ENCODE results near the gene EXOC2.

EXOC2 gene

DNA sequence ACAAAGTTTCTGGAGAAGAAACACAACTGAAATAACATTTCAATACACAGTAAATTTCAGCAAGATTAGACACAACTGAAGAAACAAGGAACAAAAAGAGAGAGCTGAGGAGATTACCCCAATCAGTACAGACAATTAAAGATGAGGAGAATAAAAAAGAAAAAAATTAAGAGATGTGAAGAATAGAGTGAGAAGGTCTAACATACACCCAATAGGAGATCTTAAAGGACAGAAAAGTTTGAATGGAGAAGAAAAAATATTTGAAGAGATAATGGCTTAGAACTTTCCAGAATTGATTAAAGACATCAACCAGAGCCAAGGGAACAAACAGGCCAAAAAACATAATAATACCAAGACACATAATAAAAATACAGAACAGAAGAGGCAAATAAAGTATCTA lies 152.4 kb downstream of the EXOC2 start:
- no peak for DNase-seq (ENCODE audit: low read depth, low spot score)

DNA sequence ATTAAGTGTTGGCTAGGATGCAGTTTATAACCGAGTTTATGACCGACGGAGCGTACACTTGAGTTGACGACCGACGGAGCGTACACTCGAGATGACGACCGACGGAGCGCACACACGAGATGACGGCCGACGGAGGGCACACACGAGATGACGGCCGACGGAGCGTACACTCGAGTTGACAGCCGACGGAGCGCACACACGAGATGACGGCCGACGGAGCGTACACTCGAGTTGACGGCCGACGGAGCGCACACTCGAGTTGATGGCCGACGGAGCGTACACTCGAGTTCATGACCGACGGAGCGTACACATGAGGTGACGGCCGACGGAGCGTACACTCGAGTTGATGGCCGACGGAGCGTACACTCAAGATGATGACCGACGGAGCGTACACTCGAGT lies 155.8 kb downstream of the EXOC2 start:
- DNase-seq (ENCODE audit: low read depth, low spot score), result no peak

DNA sequence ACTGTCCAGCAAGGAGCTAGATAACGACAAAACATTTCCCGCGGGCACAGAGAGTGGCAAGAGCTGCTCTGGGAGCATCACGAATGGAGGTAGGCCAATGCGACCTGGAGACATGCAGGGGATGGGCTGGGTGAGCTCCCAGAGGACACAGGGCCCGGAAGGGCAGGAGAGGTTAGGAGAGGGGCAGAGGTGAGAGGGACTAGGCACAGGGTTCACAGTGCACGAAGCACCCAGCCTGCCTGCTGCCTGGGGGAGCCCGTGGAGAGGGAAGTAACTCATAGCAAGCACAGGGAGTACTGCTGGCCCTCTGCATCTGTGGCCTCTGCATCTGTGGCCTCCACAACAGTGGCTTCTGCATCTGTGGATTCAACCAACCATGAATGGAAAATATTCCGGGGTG lies 162.5 kb downstream of the EXOC2 start:
- no peak for DNase-seq (ENCODE audit: low read depth, low spot score)

DNA sequence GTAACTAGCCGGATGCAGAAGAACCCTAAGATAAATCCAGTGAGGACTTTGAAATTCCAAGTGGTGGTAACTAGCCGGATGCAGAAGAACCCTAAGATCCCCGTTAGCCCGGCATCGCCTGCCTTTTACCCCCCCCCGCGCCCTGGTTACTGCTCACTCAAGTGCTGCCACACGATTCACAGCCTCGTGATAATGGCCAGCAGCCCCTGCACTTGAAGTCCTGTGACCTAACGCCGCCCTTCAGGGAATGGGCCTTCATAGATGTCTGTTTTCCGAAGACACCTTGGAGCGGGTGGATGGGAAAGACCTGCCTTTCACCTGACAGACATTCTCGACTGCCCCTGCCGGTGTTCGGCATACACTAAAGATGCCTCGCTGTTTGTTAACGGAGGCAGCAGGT lies 163.9 kb downstream of the EXOC2 start:
- no peak for DNase-seq (ENCODE audit: low read depth, low spot score)

- DNase-seq (ENCODE audit: low read depth, low spot score), result no peak
Measured at GRCh38 chr6:527989-528673, 164.8 kb downstream of the EXOC2 start.

DNA sequence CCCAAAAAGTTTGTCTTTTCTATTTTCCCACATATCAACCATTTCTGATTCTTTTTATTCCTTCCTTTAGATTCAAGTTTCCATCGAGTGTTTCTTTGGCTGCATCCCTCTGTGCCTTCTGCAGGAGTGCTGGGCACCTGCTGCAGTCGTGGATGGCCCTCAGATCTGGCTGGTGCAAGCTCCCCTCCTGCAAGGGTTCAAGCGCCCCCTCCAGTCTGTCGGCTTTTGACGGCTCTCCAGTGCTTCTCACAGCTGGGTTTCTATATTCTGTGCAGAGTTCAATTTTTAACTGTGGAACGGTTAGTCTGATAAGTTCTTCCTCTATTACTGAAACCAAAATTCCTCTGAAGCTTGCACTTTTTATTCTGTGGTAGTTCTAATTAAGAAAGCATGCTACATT lies 168.1 kb downstream of the EXOC2 start:
- DNase-seq (ENCODE audit: low read depth, low spot score), result no peak

DNA sequence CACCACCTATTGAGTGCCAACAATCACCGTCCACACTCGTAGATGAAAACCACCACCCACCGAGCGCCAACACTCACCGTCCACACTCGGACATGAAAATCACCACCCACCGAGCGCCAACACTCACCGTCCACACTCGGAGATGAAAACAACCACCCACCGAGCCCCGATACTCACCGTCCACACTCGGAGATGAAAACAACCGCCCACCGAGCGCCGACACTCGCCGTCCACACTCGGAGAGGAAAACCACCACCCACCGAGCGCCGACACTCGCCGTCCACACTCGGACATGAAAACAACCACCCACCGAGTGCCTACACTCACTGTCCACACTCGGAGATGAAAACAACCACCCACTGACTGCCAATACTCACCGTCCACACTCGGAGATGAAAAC lies 172.1 kb downstream of the EXOC2 start:
- DNase-seq (ENCODE audit: low read depth, low spot score), result no peak

DNA sequence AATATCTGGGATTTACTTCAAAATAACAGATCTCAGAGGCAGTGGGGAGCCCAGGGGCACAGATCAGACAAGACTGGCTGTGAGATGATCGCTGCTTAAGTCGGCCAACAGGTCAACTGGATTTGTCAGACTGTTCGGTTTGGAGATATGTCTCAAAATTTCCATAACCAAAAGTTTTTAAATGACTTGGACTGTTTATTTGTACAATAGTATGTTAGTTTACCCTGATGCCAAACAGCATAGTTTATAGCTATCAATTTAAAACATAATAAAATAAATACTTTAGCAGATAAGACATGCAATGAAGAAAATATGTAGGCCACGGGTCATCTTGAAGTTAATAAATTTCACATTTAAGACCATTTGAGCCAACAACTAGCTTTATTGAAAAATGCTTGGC lies 174.7 kb downstream of the EXOC2 start:
- no peak for DNase-seq (ENCODE audit: low read depth, low spot score)

DNA sequence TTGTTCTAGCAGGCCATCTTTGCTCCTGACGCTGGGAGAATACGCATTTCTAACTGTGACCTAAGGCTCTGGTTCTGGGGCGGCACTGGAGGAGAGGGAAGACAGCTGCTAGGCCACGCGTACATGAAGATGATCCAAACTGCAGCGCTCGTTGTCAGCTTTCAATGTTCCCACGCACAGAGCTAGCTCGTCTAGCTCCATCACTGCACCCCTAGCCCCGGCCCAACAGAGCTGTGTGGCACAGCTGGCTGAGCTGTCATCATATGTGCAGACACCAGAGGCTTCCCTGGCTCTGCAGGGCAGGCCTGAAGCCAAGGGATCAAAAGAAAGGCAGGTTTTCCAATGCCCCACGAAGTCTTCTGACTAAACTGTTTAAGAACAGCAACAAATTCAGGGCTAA lies 176.7 kb downstream of the EXOC2 start:
- no peak for DNase-seq (ENCODE audit: low read depth, low spot score)

DNA sequence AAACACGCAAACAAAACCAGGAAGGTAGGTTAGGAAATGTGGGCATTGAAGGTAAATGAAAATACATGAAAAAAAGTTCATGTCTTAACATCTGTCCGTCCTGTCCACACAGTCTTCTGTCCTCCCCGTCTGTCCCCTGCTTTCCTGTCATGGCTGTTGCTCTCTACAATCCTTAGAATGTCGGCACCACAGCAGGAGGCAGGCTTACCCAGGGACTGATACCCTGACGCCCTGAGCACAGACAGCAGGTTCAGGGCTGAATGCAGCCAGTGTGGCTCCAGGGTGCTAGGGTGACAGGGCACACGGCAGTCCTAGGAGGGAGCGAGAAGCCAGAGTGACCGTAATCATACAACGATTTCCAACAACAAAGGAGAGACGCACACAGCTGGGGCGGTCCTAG lies 177.7 kb downstream of the EXOC2 start:
- peak; percentile 38 for DNase-seq (ENCODE audit: low read depth, low spot score)

- DNase-seq (ENCODE audit: low read depth, low spot score), result peak; percentile 82
Measured at GRCh38 chr6:514396-514978, 178.5 kb downstream of the EXOC2 start.

DNA sequence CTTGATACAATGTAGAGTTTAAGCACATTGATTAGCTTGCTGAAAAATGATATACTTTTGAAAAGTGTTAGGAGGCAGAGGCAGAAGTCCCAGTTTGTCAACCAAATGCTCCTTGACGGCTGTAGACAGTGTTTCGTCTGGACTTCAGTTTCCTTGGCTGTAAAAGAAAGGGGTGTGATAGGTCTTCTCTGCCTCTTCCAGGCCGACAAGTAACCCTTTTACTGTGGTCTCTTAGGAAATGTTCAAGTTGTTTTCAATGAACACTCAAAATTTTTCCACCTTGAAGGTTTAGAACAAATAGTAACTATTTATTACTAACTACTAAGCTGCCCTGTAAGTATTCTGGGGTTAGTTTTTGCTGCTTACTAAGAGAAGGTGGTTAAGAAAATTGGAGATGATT lies 179.0 kb downstream of the EXOC2 start:
- no peak for DNase-seq (ENCODE audit: low read depth, low spot score)

- DNase-seq (ENCODE audit: low read depth, low spot score), result no peak
Measured at GRCh38 chr6:513058-513457, 179.9 kb downstream of the EXOC2 start.

DNA sequence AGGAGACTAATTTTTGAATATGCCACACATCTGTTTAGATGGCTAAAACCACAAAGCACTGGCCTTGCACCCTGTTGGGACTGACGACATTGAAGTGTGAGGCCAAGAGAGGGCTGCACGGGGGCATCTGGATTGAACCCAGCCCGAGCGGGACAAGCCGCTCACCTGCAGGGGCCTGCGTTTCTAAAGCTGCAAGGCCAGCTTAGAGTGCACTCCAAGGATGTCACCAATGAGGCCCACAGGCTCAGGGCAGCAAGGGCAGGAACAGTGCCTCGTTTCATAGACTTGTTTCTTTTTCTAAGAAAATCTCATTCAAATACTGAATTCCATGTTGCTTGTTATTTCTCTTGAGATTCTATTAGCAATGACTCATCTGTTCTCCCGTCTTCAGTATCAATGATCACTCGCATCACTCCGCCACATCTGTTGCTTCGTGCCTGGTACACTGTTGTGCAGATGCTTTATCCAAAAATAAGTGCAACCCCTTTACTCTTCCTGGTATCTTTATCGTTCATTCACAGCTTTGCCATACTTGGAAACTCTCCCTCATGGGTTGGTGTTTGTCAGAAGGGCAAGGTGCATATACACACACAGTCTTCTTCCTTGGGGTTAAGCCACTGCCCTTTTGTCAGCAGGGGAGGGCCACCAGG lies 181.3 kb downstream of the EXOC2 start:
- DNase-seq (ENCODE audit: low read depth, low spot score), result no peak

DNA sequence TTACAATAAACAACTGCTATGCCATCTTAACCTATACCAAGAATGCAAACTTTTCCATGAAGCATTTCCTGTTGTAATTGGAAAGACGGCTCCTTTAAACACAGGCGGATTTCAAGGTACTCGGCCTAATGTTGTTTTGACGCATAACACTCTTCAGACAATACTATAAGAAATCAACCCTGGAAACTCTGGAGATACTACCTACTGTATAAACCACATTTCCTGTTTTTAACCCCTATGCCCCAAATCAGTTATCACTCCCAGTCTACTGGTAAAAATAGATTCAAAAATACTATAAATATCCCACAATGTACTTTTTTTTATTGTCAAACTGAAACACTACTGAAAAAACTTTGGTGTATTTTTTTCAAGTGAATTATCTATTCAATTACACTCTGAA lies 183.3 kb downstream of the EXOC2 start:
- no peak for DNase-seq (ENCODE audit: low read depth, low spot score)

- DNase-seq (ENCODE audit: low read depth, low spot score), result no peak
Measured at GRCh38 chr6:508614-509013, 184.3 kb downstream of the EXOC2 start.

DNA sequence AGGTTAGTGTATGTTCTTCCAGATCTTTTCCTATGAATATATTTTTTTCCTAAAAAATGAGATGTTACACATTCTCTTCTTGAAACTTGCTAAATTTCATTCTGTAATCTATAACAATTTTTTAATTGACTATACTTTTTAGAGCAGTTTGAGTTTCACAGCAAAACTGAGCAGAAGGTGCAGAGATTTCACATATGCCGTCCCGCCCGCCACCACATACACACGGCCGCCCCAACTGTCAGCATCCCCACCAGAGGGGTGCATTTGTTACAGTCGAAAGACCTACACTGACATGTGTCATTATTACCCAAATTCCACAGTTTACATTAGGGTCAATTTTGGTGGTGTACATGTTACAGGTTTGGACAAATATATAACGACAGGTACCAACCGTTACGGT lies 184.9 kb downstream of the EXOC2 start:
- no peak for DNase-seq (ENCODE audit: low read depth, low spot score)

DNA sequence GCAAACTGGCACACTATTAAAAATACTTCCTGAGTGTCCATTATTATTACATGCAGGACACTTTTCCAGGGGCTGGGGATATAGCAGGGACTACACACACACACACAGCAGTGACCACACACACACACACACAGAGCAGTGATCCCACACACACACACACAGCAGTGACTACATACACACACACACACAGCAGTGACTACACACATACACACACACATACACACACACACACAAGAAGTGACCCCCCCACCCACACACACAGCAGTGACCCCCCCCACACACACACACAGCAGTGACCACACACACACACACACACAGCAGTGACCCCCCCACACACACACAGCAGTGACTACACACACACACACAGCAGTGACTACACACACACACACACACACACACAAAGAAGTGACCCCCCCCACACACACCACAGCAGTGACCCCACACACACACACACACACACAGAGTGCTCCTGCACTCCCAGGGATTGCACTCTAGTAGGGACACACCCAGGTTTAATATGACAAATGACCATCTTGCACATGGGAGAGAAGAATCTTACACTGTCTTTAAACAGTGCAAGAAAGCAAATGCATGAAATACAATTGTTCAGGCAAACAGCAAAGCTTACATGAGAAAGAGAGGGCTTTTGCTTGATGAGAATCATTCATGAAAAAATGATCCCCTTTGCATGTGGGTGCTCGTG lies 185.9 kb downstream of the EXOC2 start:
- DNase-seq (ENCODE audit: low read depth, low spot score), result no peak

DNA sequence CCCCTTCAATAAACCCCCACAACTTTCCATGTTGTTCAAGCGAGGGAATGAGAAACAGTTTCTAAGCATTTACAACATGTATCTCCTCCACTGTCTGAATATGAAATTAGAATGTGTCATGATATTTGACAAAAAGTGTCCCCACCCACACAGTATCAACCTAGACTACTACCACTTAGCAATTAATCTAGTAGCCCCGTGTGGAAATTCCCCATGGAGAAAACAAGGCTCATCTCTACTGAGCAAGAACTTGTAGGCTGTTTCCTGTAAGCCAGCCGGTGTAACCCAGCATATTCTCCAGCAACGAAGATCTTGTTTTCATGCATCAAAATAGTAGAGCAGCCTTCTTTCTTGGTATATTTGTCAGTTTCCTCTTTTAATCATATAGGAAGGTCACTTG lies 186.4 kb downstream of the EXOC2 start:
- DNase-seq (ENCODE audit: low read depth, low spot score), result no peak

DNA sequence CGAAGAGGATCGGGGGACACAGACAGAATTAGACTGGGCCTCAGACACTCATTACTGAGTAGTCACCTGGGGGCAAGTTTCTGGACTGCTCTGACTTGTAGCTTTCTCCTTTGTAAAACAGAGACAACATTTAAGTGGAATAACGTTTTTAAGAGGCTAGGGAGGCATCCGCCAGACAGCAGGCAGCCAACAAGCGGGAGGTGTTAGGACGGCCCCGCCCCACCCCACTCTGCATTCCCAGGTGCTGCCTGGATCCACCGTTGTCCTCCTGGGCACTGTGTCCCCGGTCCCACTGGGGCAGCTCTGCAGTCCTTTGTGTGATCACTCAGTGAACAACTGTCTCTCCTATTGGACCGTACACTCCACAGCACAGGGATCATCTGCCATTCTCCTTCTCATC lies 187.6 kb downstream of the EXOC2 start:
- no peak for DNase-seq (ENCODE audit: low read depth, low spot score)

GRCh38 chr6:504446-504980 lies 188.4 kb downstream of the EXOC2 start:
- no peak for DNase-seq (ENCODE audit: low read depth, low spot score)

DNA sequence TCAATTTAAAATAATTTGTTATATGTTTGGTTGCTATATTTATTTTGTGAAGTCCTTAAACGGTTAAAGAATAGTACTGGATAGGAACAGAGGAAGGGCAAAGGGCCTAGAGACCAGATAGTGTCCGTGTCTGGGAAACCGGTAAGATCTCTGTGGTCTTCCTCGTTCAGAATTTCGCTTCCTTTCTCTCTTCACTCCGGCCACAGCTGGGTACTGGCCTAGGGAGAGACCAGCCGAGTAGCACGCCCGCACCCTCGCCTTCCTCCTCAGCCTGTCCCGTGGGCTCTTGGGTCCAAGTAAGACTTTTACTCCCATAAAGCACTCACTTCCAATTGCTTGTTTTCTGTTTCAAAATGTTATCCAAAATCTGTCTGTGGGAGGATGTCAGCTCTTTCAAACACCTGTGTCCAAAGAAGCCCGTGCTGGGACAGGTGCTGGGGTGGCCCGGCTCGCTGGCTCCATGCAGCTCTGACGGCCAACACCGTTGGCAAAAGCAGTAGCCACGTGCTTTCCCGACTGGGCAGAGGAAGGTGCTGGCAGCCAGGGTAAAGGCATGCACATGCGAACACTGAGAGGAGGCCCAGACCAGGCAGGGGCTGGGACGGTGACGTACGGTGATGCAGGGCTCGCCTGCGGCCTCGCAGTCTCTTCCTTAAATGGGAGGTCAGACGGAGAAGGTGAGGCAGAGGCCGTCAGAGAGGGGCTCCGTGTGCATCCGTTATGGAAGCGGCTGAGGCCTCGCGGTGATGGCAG lies 189.2 kb downstream of the EXOC2 start:
- no peak for DNase-seq (ENCODE audit: low read depth, low spot score)
